GM12873 (cell line): ENCODE measurements around the gene EVX2.

Experiments used
- CTCF ChIP-seq: IDR thresholded peaks from 2 replicates; pipeline ENCODE4 v1.5.1; 2012; ENCODE audit warnings: low read depth, mild to moderate bottlenecking, moderate library complexity, low read length, control low read depth; ENCODE audit not compliant: insufficient read depth; ENCODE audit errors: missing control alignments

EVX2 gene

GRCh38 chr2:176099159-176099727, 15.5 kb upstream of the EVX2 start:
- no peak for TF ChIP-seq CTCF

GRCh38 chr2:176098366-176099158, 14.8 kb upstream of the EVX2 start:
- no peak for TF ChIP-seq CTCF

GRCh38 chr2:176097820-176098365, 14.1 kb upstream of the EVX2 start:
- no peak for TF ChIP-seq CTCF

- TF ChIP-seq CTCF, result peak; percentile 93
Measured at GRCh38 chr2:176096986-176097819, 13.4 kb upstream of the EVX2 start.

GRCh38 chr2:176096243-176096985, 12.7 kb upstream of the EVX2 start:
- TF ChIP-seq CTCF, result no peak

GRCh38 chr2:176095421-176095820, 11.7 kb upstream of the EVX2 start:
- no peak for TF ChIP-seq CTCF
